Measurements from ENCODE around the gene KDM8. TPM values are rescaled to one million over a fixed set of nuclear protein-coding genes. Genes with fewer than 3 reads are reported as not detected.

KDM8 gene
- total RNA-seq, 1 donor from 2014 or later, result 15.6 TPM

GRCh38 chr16:27228621-27229501 lies 25.5 kb downstream of the KDM8 start:
- Mint-ChIP-seq H3K4me1 (no peaks in the 10 kb centered on the region), H3K36me3 (ENCODE audit: low read depth) (no peaks in the 10 kb centered on the region), H3K9me3 (no peaks in the 10 kb centered on the region), H3K27me3 (ENCODE audit: low read depth) (no peaks in the 10 kb centered on the region), H3K27ac (ENCODE audit: unreplicated experiment) (no peak overlapping the region), H3K4me3 (no peak overlapping the region)
- no peak for TF ChIP-seq CTCF (conservative IDR thresholded peaks at IDR 0.05)
- DNase-seq (ENCODE audit: low read depth, low spot score), result no peak

GRCh38 chr16:27229891-27230470 lies 26.7 kb downstream of the KDM8 start:
- Mint-ChIP-seq H3K27me3 (ENCODE audit: low read depth) (no peaks in the 10 kb centered on the region), H3K4me3 (no peak overlapping the region), H3K36me3 (ENCODE audit: low read depth) (no peaks in the 10 kb centered on the region), H3K9me3 (no peaks in the 10 kb centered on the region), H3K27ac (ENCODE audit: unreplicated experiment) (no peak overlapping the region), H3K4me1 (peaks cover 3% of the 10 kb centered on the region)
- no peak for DNase-seq (ENCODE audit: low read depth, low spot score)
- TF ChIP-seq CTCF (conservative IDR thresholded peaks at IDR 0.05), result no peak

- Mint-ChIP-seq H3K36me3 (ENCODE audit: low read depth) (no peaks in the 10 kb centered on the region), H3K4me1 (peaks cover 6% of the 10 kb centered on the region), H3K27ac (ENCODE audit: unreplicated experiment) (no peak overlapping the region), H3K27me3 (ENCODE audit: low read depth) (no peaks in the 10 kb centered on the region), H3K9me3 (no peaks in the 10 kb centered on the region), H3K4me3 (no peak overlapping the region)
- TF ChIP-seq CTCF (conservative IDR thresholded peaks at IDR 0.05), result no peak
- DNase-seq (ENCODE audit: low read depth, low spot score), result no peak
Observed at GRCh38 chr16:27230562-27231001, 27.3 kb downstream of the KDM8 start.

GRCh38 chr16:27231692-27232060 lies 28.4 kb downstream of the KDM8 start:
- Mint-ChIP-seq H3K27ac (ENCODE audit: unreplicated experiment) (no peak overlapping the region), H3K27me3 (ENCODE audit: low read depth) (no peaks in the 10 kb centered on the region), H3K9me3 (no peaks in the 10 kb centered on the region), H3K36me3 (ENCODE audit: low read depth) (no peaks in the 10 kb centered on the region), H3K4me1 (peaks cover 7% of the 10 kb centered on the region), H3K4me3 (no peak overlapping the region)
- DNase-seq (ENCODE audit: low read depth, low spot score), result no peak
- no peak for TF ChIP-seq CTCF (conservative IDR thresholded peaks at IDR 0.05)

- Mint-ChIP-seq H3K9me3 (no peaks in the 10 kb centered on the region), H3K4me1 (peaks cover 14% of the 10 kb centered on the region), H3K27me3 (ENCODE audit: low read depth) (no peaks in the 10 kb centered on the region), H3K27ac (ENCODE audit: unreplicated experiment) (no peak overlapping the region), H3K4me3 (no peak overlapping the region), H3K36me3 (ENCODE audit: low read depth) (no peaks in the 10 kb centered on the region)
- TF ChIP-seq CTCF (conservative IDR thresholded peaks at IDR 0.05), result no peak
- DNase-seq (ENCODE audit: low read depth, low spot score), result no peak
Observed at GRCh38 chr16:27232061-27232900, 29.0 kb downstream of the KDM8 start.
